GM15510 (cell line): ENCODE data around the gene GLRX5.

Source experiments
- POLR2A ChIP-seq: IDR thresholded peaks from 3 replicates; pipeline ENCODE4 v1.6.1; 2011; ENCODE audit warnings: borderline replicate concordance; ENCODE audit not compliant: insufficient read length; ENCODE audit errors: extremely low read depth

Gene GLRX5

GRCh38 chr14:95495076-95495475 is 39.8 kb upstream of the GLRX5 start:
- TF ChIP-seq POLR2A: no peak

- TF ChIP-seq POLR2A: peak; percentile 43
Measured at GRCh38 chr14:95495538-95496025, 39.3 kb upstream of the GLRX5 start.

- TF ChIP-seq POLR2A: no peak
Measured at GRCh38 chr14:95496111-95496681, 38.7 kb upstream of the GLRX5 start.

- TF ChIP-seq POLR2A: no peak
Measured at GRCh38 chr14:95496690-95497259, 38.1 kb upstream of the GLRX5 start.

- TF ChIP-seq POLR2A: no peak
Measured at GRCh38 chr14:95497561-95498011, 37.3 kb upstream of the GLRX5 start.

GRCh38 chr14:95498622-95499353 is 36.1 kb upstream of the GLRX5 start:
- TF ChIP-seq POLR2A: no peak

- TF ChIP-seq POLR2A: no peak
Measured at GRCh38 chr14:95499354-95499750, 35.5 kb upstream of the GLRX5 start.

- TF ChIP-seq POLR2A: no peak
Measured at GRCh38 chr14:95500201-95500681, 34.6 kb upstream of the GLRX5 start.

- no peak for TF ChIP-seq POLR2A
Measured at GRCh38 chr14:95500772-95501401, 34.0 kb upstream of the GLRX5 start.

- no peak for TF ChIP-seq POLR2A
Measured at GRCh38 chr14:95502381-95502950, 32.4 kb upstream of the GLRX5 start.

- TF ChIP-seq POLR2A: no peak
Measured at GRCh38 chr14:95503365-95504134, 31.3 kb upstream of the GLRX5 start.

- no peak for TF ChIP-seq POLR2A
Measured at GRCh38 chr14:95504135-95505029, 30.5 kb upstream of the GLRX5 start.

GRCh38 chr14:95505030-95505589 is 29.7 kb upstream of the GLRX5 start:
- no peak for TF ChIP-seq POLR2A
